Psoas muscle (tissue), 8 donors: ENCODE data around the gene LYPD4. TPM values are rescaled to one million over a fixed set of nuclear protein-coding genes. Genes with fewer than 3 reads are reported as not detected.
A peak's percentile ranks its signal among the peaks of the same experiment; 100 is the strongest.

ENCODE experiments used
- ATAC-seq, 4 donors: fragments of 200-7000 bp; cut with Tn5 transposase; one replicate each; pipeline ENCODE4 v1.9.1; 2020; ENCODE audit warnings: moderate library complexity in 3 of 4, mild to moderate bottlenecking in 2 of 4
- DNase-seq, 2 donors: peaks; one replicate each; pipeline ENCODE4 v3.0.0-alpha.2; 2020
- H3K27ac ChIP-seq: fragments of 200-600 bp; one replicate; pipeline ENCODE4 v1.8.0; 2022
- H3K27me3 ChIP-seq, 3 donors: fragments of 200-600 bp in 1 of 3; one replicate each; pipeline versions ENCODE4 v1.6.1 to v1.8.0; 2013 to 2022; ENCODE audit warnings: low read length in 2 of 3, mild to moderate bottlenecking in 2 of 3, moderate library complexity in 1 of 3; ENCODE audit not compliant: insufficient read depth in 3 of 3
- H3K36me3 ChIP-seq, 2 donors: fragments of 200-600 bp in 1 of 2; one replicate each; pipeline versions ENCODE4 v1.6.1 to v1.8.0; 2013 to 2022; ENCODE audit warnings: low read depth in 1 of 2, mild to moderate bottlenecking in 1 of 2, moderate library complexity in 1 of 2; ENCODE audit not compliant: insufficient read depth in 1 of 2
- H3K4me1 ChIP-seq: fragments of 200-600 bp; one replicate; pipeline ENCODE4 v1.8.0; 2022
- H3K4me3 ChIP-seq: fragments of 200-600 bp; one replicate; pipeline ENCODE4 v1.8.0; 2022; ENCODE audit warnings: mild to moderate bottlenecking
- H3K9me3 ChIP-seq: fragments of 200-600 bp; one replicate; pipeline ENCODE4 v1.8.0; 2022
- WGBS, 3 donors: extraction: QIAGEN DNeasy Blood & Tissue Kit; methylation state at CpG; one replicate each; pipeline versions ENCODE4 v1.1.6 to v1.1.7; 2013; 5-methylcytosine and 5-hydroxymethylcytosine counted together
- intact Hi-C, 2 donors: fragments of 100-400 bp; cut with DNase I; formaldehyde crosslinking; loops; one replicate each; pipeline versions ENCODE4 v1.11.0 to v1.14.2; 2022
- polyA plus RNA-seq, 3 donors: library from polyadenylated mRNA; stranded (reverse); fragments of 200-250 nt; gene quantifications; one replicate each; pipeline ENCODE4 v1.2.3, GENCODE V29; 2013
- total RNA-seq, 4 donors: library from RNA; stranded (reverse); fragmentation: NEBNext Ultra II Directional in 2 of 4; extraction: Animal tissue kit (Norgen Biotek cat#: 25700) in 2 of 4; gene quantifications; one replicate each; pipeline versions ENCODE4 v1.2.1 to v1.2.4, GENCODE V29; 2021 to 2023
- TF ChIP-seq, protein P1 (sequence below): fragments of 200-600 bp; IDR thresholded peaks from one replicate; pipeline ENCODE4 v1.8.0; 2022; ENCODE audit warnings: antibody characterized with exemption
- donor health status: healthy with polysubstance abuse.
- donor health status: DM: no; HTN: no; CAD: no; lungs with moderate emphysema.
- donor health status: Bipolar disorder and iron deficiency.
- donor health status: healthy.
- donor health status: DM: yes; HTN: yes; CAD: no.
- donor health status: DM: no; HTN: no; CAD: no.
- donor health status: DM: no; HTN: no; CAD: no.
- donor health status: DM: yes; HTN: yes; CAD: no.

Gene LYPD4
- total and polyA plus RNA-seq, 7 donors: not detected

DNA sequence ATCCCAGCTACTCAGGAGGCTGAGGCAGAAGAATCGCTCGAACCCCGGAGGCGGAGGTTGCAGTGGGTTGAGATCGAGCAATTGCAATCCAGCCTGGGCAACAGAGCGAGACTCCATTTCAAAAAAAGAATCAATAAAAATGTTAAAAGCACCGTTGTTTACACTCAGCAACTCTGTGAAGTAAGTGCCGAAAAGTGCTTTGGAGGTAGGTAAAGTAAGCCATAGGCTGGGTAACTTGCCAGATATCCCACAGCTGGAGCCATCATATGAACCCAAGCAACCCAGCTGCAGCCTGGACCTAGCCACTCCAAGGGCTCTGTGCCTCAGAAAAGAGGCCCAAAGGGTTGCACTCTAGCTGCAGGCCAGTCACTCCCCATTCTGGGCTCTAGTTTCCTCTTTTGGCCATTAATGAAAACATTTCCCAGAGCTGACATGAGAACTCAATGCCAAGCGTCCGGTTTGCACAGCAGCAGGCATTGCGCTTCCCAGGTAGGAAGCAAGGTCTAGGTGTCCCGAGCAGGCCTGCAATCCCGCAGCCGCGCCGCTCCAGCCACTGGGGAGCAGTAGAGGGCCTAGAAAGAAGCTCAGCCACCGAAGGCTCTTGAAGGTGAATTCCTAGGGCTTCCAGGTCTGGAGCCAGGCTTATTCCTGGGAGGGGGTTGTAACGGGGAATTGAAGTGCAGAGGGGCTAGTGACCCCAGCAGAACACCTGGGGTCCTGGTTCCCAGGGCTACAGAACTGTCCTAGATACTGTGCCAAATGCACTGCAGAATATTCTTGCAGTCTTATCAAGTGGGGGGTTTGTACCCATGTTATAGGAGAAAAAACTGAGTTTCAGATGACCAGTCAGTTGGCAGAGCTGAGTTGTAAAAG lies 28.5 kb upstream of the LYPD4 start:
- WGBS, 3 donors: 54 to 60% (median 56%) methylated on average over 18 of the region's 18 CpGs
- TF ChIP-seq, protein P1, sequence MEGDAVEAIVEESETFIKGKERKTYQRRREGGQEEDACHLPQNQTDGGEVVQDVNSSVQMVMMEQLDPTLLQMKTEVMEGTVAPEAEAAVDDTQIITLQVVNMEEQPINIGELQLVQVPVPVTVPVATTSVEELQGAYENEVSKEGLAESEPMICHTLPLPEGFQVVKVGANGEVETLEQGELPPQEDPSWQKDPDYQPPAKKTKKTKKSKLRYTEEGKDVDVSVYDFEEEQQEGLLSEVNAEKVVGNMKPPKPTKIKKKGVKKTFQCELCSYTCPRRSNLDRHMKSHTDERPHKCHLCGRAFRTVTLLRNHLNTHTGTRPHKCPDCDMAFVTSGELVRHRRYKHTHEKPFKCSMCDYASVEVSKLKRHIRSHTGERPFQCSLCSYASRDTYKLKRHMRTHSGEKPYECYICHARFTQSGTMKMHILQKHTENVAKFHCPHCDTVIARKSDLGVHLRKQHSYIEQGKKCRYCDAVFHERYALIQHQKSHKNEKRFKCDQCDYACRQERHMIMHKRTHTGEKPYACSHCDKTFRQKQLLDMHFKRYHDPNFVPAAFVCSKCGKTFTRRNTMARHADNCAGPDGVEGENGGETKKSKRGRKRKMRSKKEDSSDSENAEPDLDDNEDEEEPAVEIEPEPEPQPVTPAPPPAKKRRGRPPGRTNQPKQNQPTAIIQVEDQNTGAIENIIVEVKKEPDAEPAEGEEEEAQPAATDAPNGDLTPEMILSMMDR: peak; percentile 57
- intact Hi-C loops: no loop called here
- ATAC-seq (peak; percentile 51 to 72 (median 64)), DNase-seq (peak; percentile 42 to 69)
- H3K36me3 ChIP-seq: peaks cover 16 to 41% of the 10 kb centered on the region in 2 donors
- no peak overlapping the region for H3K27ac ChIP-seq
- no peaks in the 10 kb centered on the region for H3K4me1 ChIP-seq
- no peaks in the 10 kb centered on the region for H3K9me3 ChIP-seq
- H3K27me3 ChIP-seq: no peaks in the 10 kb centered on the region
- H3K4me3 ChIP-seq: no peak overlapping the region

DNA sequence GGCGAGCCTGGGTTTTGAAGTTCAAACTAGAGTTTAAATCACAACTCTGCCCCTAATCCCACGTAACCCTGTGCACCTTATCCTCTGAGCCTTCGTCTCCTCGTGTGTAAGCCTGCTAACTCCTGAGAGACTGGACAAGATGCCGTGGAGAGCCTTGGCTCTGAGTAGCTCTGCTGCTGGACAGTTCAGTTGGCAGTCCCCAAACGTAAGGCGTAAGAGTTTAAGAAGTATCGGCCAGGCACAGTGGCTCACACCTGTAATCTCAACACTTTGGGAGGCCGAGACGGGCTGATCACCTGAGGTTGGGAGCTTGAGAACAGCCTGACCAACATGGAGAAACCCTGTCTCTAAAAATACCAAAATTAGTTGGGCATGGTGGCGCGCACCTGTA lies 27.9 kb upstream of the LYPD4 start:
- TF ChIP-seq, protein P1: no peak
- WGBS, 3 donors: 85 to 87% (median 86%) methylated on average over 12 of the region's 12 CpGs
- Histone ChIP-seq H3K36me3 (peaks cover 16 to 47% of the 10 kb centered on the region in 2 donors), H3K27ac (no peak overlapping the region), H3K4me1 (no peaks in the 10 kb centered on the region), H3K9me3 (no peaks in the 10 kb centered on the region), H3K27me3 (no peaks in the 10 kb centered on the region), H3K4me3 (no peak overlapping the region)
- ATAC-seq (peak in 1 of 4 donors; percentile 8), DNase-seq (no peak)
- intact Hi-C loops: no loop called here

DNA sequence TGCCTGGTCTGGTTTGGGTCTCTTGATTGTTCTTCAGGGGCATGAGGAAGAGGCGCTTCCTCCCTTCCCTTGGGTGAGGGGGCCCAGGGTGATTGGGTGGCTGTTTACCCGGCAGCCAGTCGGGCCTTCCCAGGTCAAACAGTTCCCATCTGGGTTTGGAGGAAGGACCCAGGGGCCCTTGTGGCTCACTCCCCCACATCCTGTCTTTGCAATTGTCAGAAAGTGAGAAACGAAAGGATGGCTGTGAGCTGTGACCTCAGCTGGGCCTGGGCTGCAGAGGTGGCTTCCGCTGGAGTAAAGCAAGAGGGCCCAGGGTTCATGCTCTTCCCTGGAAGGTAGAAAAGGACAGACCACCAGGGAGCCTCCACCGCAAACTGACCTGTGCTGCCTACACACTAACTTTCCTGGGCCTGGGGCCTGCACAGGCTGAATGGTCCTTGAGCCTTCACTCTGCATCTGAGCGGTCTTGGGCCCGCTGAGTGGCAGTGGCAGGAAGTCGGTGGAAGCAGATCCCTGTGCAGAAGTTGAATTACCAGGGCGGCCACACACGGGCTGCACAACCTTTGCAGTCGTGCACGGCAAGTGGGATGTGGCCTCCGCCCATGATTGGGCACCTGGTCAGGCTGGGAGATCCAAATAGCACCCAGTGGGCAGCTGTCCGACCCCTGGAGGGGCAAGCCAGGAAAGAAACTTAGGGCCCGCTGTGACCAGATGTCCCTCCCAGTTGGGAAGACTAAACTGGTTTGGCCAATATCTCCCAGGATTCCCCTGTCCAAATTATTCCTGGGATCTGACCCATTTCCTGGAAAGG lies 27.3 kb upstream of the LYPD4 start:
- Histone ChIP-seq H3K36me3 (peaks cover 16 to 53% of the 10 kb centered on the region in 2 donors), H3K4me1 (no peaks in the 10 kb centered on the region), H3K27me3 (no peaks in the 10 kb centered on the region), H3K9me3 (no peaks in the 10 kb centered on the region), H3K4me3 (no peak overlapping the region), H3K27ac (no peak overlapping the region)
- WGBS, 3 donors: 59 to 61% (median 60%) methylated on average over 16 of the region's 16 CpGs
- TF ChIP-seq, protein P1: no peak
- intact Hi-C loops: no loop called here
- ATAC-seq (peak in 3 of 4 donors; percentile 12 to 15 (median 12)), DNase-seq (peak in 1 of 2 donors; percentile 46)

DNA sequence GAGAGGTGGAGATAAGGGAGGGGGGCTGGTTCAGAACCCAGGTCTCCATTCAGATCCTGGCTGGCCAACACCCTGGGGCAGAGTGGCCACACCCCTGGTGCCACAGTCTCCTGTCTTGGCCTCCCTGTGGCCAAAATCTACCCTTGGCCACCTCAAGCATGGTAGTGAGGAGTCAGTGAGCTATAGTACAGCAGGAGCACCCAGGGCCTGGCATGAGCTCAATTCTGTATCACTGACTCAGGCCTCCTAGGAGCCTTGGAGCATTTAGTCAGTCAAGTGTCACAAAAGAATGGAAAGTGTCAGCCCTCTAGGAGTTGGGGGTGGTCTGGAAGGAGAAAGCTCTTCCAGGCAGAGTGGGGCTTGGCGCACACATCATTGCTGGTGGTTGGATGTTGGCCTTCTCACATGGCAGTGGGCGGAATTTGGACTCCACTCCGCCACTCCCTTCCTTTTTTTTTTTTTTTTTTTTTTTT lies 26.0 kb upstream of the LYPD4 start:
- H3K4me1 ChIP-seq: peaks cover 3% of the 10 kb centered on the region
- 47 to 91% (median 86%) methylated on average over 3 of the region's 3 CpGs for WGBS, 3 donors
- no peak overlapping the region for H3K27ac ChIP-seq
- ATAC-seq: no peak
- TF ChIP-seq, protein P1: no peak
- DNase-seq: peak in 1 of 2 donors; percentile 37
- H3K27me3 ChIP-seq: no peaks in the 10 kb centered on the region
- intact Hi-C loops: no loop called here
- H3K4me3 ChIP-seq: no peak overlapping the region
- H3K36me3 ChIP-seq: peaks cover 16 to 65% of the 10 kb centered on the region in 2 donors
- no peaks in the 10 kb centered on the region for H3K9me3 ChIP-seq
